SK-N-MC (cell line): ENCODE measurements around the gene BAK1.

Source experiments
- DNase-seq: peaks from one replicate; pipeline ENCODE4 v3.0.0-alpha.2; 2011; ENCODE audit warnings: low read depth, low spot score
- H3K27ac ChIP-seq: fragments of 200-600 bp; sonication (generic); 2 replicates; pipeline ENCODE4 v1.5.1; 2016; ENCODE audit warnings: mixed run types
- H3K36me3 ChIP-seq: fragments of 200-600 bp; sonication (generic); 2 replicates; pipeline ENCODE4 v1.6.1; 2017; ENCODE audit warnings: antibody characterized with exemption, low read length, mixed read lengths; ENCODE audit not compliant: insufficient read depth
- H3K4me3 ChIP-seq: fragments of 200-600 bp; sonication (generic); 2 replicates; pipeline ENCODE4 v1.5.1; 2016
- H3K9ac ChIP-seq: fragments of 200-600 bp; sonication (generic); 2 replicates; pipeline ENCODE4 v1.8.0; 2017; ENCODE audit warnings: mixed run types, mixed read lengths; ENCODE audit not compliant: insufficient read length
- H3K9me3 ChIP-seq: fragments of 200-600 bp; sonication (generic); 2 replicates; pipeline ENCODE4 v1.6.1; 2017; ENCODE audit warnings: low read depth, mild to moderate bottlenecking, antibody characterized with exemption, low read length, moderate library complexity, mixed read lengths
- EZH2 ChIP-seq: fragments of 200-600 bp; sonication (generic); IDR thresholded peaks from one replicate; pipeline ENCODE4 v1.6.1; 2017; ENCODE audit warnings: antibody characterized with exemption
- FOXP2 ChIP-seq: optimal IDR thresholded peaks from 2 replicates; pipeline ENCODE3; 2011; ENCODE audit warnings: mild to moderate bottlenecking, moderate library complexity; ENCODE audit not compliant: insufficient read depth; ENCODE audit errors: extremely low read length, control extremely low read depth
- POLR2AphosphoS5 ChIP-seq: IDR thresholded peaks from 2 replicates; pipeline ENCODE4 v1.6.1; 2012; ENCODE audit warnings: mild to moderate bottlenecking, low read depth, low read length, borderline replicate concordance

The BAK1 gene

GRCh38 chr6:33579828-33580714 is at the start of gene BAK1:
TSS of gene BAK1 (minus strand) at chr6:33580276. CDS start at chr6:33577604, 2,672 bp downstream.
- peak; percentile 81 for TF ChIP-seq FOXP2
- peak; percentile 82 for TF ChIP-seq POLR2AphosphoS5
- TF ChIP-seq EZH2: no peak
- H3K27ac ChIP-seq: no peak within 1 kb of the TSS
- peak within 1 kb of the TSS; percentile 93 for H3K9ac ChIP-seq
- peak within 1 kb of the TSS; percentile 94 for H3K4me3 ChIP-seq
- no peaks in the 10 kb centered on the region for H3K9me3 ChIP-seq
- DNase-seq: no peak
- peaks cover 4% of the 10 kb centered on the region; the same call in 1 of the 2 replicates for H3K36me3 ChIP-seq

GRCh38 chr6:33628401-33628964 is 48.4 kb upstream of the BAK1 start:
- H3K4me3 ChIP-seq: no peak overlapping the region
- no peak for TF ChIP-seq FOXP2
- TF ChIP-seq EZH2: no peak
- no peak for TF ChIP-seq POLR2AphosphoS5
- no peaks in the 10 kb centered on the region for H3K9me3 ChIP-seq
- no peak overlapping the region for H3K27ac ChIP-seq
- no peak for DNase-seq
- no peak overlapping the region for H3K9ac ChIP-seq
- no peaks in the 10 kb centered on the region for H3K36me3 ChIP-seq

DNA sequence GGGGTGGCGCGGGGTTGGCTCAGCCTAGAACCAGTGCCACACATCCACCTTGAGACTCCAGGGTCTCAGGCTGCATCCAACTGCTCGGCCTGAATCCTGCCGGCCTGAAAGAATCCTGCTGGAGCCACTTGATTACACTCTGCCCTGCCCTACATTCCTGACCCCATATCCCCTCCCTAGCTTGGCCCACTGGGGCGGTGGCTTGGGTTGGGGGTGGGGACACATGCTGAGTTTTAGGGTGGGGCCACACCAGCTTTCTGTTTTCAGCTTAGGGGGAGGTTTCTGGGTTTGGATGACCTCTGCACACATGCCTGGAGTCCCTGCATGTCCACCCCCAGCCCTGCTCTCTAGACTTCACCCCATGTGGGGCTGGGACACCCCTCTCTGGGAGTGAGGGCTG is 47.8 kb upstream of the BAK1 start:
- no peak overlapping the region for H3K27ac ChIP-seq
- DNase-seq: no peak
- H3K4me3 ChIP-seq: no peak overlapping the region
- no peak overlapping the region for H3K9ac ChIP-seq
- no peaks in the 10 kb centered on the region for H3K36me3 ChIP-seq
- no peaks in the 10 kb centered on the region for H3K9me3 ChIP-seq
- TF ChIP-seq FOXP2 (no peak), EZH2 (no peak), POLR2AphosphoS5 (no peak)

GRCh38 chr6:33624856-33625255 is 44.8 kb upstream of the BAK1 start:
- H3K4me3 ChIP-seq: no peak overlapping the region
- no peaks in the 10 kb centered on the region for H3K36me3 ChIP-seq
- H3K27ac ChIP-seq: no peak overlapping the region
- no peak for TF ChIP-seq FOXP2
- no peak for TF ChIP-seq POLR2AphosphoS5
- TF ChIP-seq EZH2: no peak
- H3K9me3 ChIP-seq: no peaks in the 10 kb centered on the region
- H3K9ac ChIP-seq: no peak overlapping the region
- no peak for DNase-seq

- DNase-seq: peak; percentile 5
- no peaks in the 10 kb centered on the region for H3K9me3 ChIP-seq
- H3K36me3 ChIP-seq: no peaks in the 10 kb centered on the region
- H3K27ac ChIP-seq: peak overlapping the region; percentile 48
- TF ChIP-seq POLR2AphosphoS5: no peak
- TF ChIP-seq EZH2: no peak
- TF ChIP-seq FOXP2: no peak
- H3K9ac ChIP-seq: no peak overlapping the region
- peak overlapping the region; percentile 40 for H3K4me3 ChIP-seq
Measured at GRCh38 chr6:33623895-33624381, 43.9 kb upstream of the BAK1 start.

- H3K27ac ChIP-seq: no peak overlapping the region
- no peaks in the 10 kb centered on the region for H3K36me3 ChIP-seq
- TF ChIP-seq EZH2 (no peak), POLR2AphosphoS5 (no peak), FOXP2 (no peak)
- DNase-seq: no peak
- peak overlapping the region; percentile 90 for H3K4me3 ChIP-seq
- peak overlapping the region; percentile 77 for H3K9ac ChIP-seq
- no peaks in the 10 kb centered on the region for H3K9me3 ChIP-seq
Measured at GRCh38 chr6:33622456-33623431, 42.7 kb upstream of the BAK1 start.

GRCh38 chr6:33621711-33622388 is 41.8 kb upstream of the BAK1 start:
- TF ChIP-seq FOXP2 (no peak), POLR2AphosphoS5 (no peak), EZH2 (no peak)
- no peaks in the 10 kb centered on the region for H3K36me3 ChIP-seq
- DNase-seq: no peak
- H3K27ac ChIP-seq: no peak overlapping the region
- H3K9ac ChIP-seq: peak overlapping the region; percentile 77
- peak overlapping the region; percentile 90 for H3K4me3 ChIP-seq
- no peaks in the 10 kb centered on the region for H3K9me3 ChIP-seq
